Stimulated activated naive CD8-positive, alpha-beta T cell treated with anti-CD3 and anti-CD28 coated beads, Interleukin-15, Interleukin-2, amounts not matched to agents 100 U/mL and 50 U/mL, for 24 hours (primary cell): ENCODE measurements around the gene SLC9A9.
"Not testable (repeated sequence)": the region's sequence is repeated elsewhere in the genome, so short reads cannot be mapped to it uniquely, and the experiment has no call there.

Source experiments
- ATAC-seq: fragments of 150-1000 bp; cut with Tn5 transposase; one replicate; pipeline ENCODE4 v1.10.0; 2021
- DNase-seq: peaks from one replicate; pipeline ENCODE4 v3.0.0; 2021

Gene SLC9A9

GRCh38 chr3:143551761-143552160 lies 296.5 kb downstream of the SLC9A9 start:
- no peak for ATAC-seq
- no peak for DNase-seq

- DNase-seq (no peak), ATAC-seq (no peak)
Measured at GRCh38 chr3:143548861-143549497, 299.3 kb downstream of the SLC9A9 start.

- DNase-seq (no peak), ATAC-seq (no peak)
Measured at GRCh38 chr3:143548393-143548792, 299.9 kb downstream of the SLC9A9 start.

GRCh38 chr3:143538577-143538981 lies 309.7 kb downstream of the SLC9A9 start:
- DNase-seq (no peak), ATAC-seq (peak; percentile 20)

GRCh38 chr3:143538061-143538460 lies 310.2 kb downstream of the SLC9A9 start:
- DNase-seq: no peak

GRCh38 chr3:143536817-143537535 lies 311.3 kb downstream of the SLC9A9 start:
- no peak for DNase-seq

More at GRCh38 chr3:143538061-143538460, 310.2 kb downstream of the SLC9A9 start:
- ATAC-seq: no peak

GRCh38 chr3:143535994-143536784 lies 312.1 kb downstream of the SLC9A9 start:
- peak; percentile 85 for ATAC-seq
- DNase-seq: no peak

More at GRCh38 chr3:143536817-143537535, 311.3 kb downstream of the SLC9A9 start:
- no peak for ATAC-seq

GRCh38 chr3:143533391-143533790 lies 314.9 kb downstream of the SLC9A9 start:
- ATAC-seq (no peak), DNase-seq (no peak)

- no peak for DNase-seq
- ATAC-seq: no peak
Measured at GRCh38 chr3:143532091-143532490, 316.2 kb downstream of the SLC9A9 start.

GRCh38 chr3:143531101-143531500 lies 317.2 kb downstream of the SLC9A9 start:
- no peak for DNase-seq
- no peak for ATAC-seq

- no peak for DNase-seq
- ATAC-seq: no peak
Measured at GRCh38 chr3:143529798-143530197, 318.5 kb downstream of the SLC9A9 start.

- DNase-seq (peak; percentile 24), ATAC-seq (peak; percentile 87)
Measured at GRCh38 chr3:143529018-143529478, 319.2 kb downstream of the SLC9A9 start.

GRCh38 chr3:143526011-143526545 lies 322.2 kb downstream of the SLC9A9 start:
- DNase-seq: no peak
- ATAC-seq: no peak

GRCh38 chr3:143525408-143525807 lies 322.9 kb downstream of the SLC9A9 start:
- DNase-seq (no peak), ATAC-seq (no peak)

GRCh38 chr3:143521803-143522202 lies 326.5 kb downstream of the SLC9A9 start:
- DNase-seq (no peak), ATAC-seq (no peak)

GRCh38 chr3:143517131-143517530 lies 331.1 kb downstream of the SLC9A9 start:
- not testable (repeated sequence) for DNase-seq, ATAC-seq

- DNase-seq: no peak
- no peak for ATAC-seq
Measured at GRCh38 chr3:143514874-143515273, 333.4 kb downstream of the SLC9A9 start.

- ATAC-seq: no peak
- no peak for DNase-seq
Measured at GRCh38 chr3:143514109-143514508, 334.2 kb downstream of the SLC9A9 start.

GRCh38 chr3:143511174-143511879 lies 336.9 kb downstream of the SLC9A9 start:
- ATAC-seq (no peak), DNase-seq (no peak)

- DNase-seq: no peak
- ATAC-seq: no peak
Measured at GRCh38 chr3:143510601-143511000, 337.7 kb downstream of the SLC9A9 start.

- ATAC-seq (no peak), DNase-seq (no peak)
Measured at GRCh38 chr3:143507735-143508580, 340.3 kb downstream of the SLC9A9 start.
